ENCODE results near the gene E2F3.

The E2F3 gene

GRCh38 chr6:20479060-20479459 lies 77.4 kb downstream of the E2F3 start:
- Histone ChIP-seq H3K27me3 (ENCODE audit: insufficient read depth, insufficient read length) (no peaks in the 10 kb centered on the region), H3K4me3 (ENCODE audit: insufficient read length, low read depth) (no peak overlapping the region), H3K9ac (ENCODE audit: insufficient read length, low read depth) (no peak overlapping the region), H3K9me3 (ENCODE audit: insufficient read depth, low read length) (no peaks in the 10 kb centered on the region), H3K36me3 (ENCODE audit: insufficient read depth, insufficient read length, low read length) (peaks cover 54% of the 10 kb centered on the region), H3K4me1 (ENCODE audit: insufficient read depth, insufficient read length) (no peaks in the 10 kb centered on the region)
- no peak for DNase-seq (ENCODE audit: low read depth, low spot score)
- TF ChIP-seq YY1 (IDR thresholded peaks at IDR 0.05; ENCODE audit: insufficient read depth, insufficient read length), result no peak
- TF ChIP-seq ZNF274 (IDR thresholded peaks at IDR 0.05; ENCODE audit: low read depth, low read length), result no peak
- TF ChIP-seq SUZ12 (IDR thresholded peaks at IDR 0.05; ENCODE audit: extremely low read depth, insufficient read depth, insufficient read length), result no peak

GRCh38 chr6:20479526-20479925 lies 77.8 kb downstream of the E2F3 start:
- Histone ChIP-seq H3K4me1 (ENCODE audit: insufficient read depth, insufficient read length) (no peaks in the 10 kb centered on the region), H3K9me3 (ENCODE audit: insufficient read depth, low read length) (no peaks in the 10 kb centered on the region), H3K27me3 (ENCODE audit: insufficient read depth, insufficient read length) (no peaks in the 10 kb centered on the region), H3K36me3 (ENCODE audit: insufficient read depth, insufficient read length, low read length) (peaks cover 52% of the 10 kb centered on the region), H3K9ac (ENCODE audit: insufficient read length, low read depth) (no peak overlapping the region), H3K4me3 (ENCODE audit: insufficient read length, low read depth) (no peak overlapping the region)
- TF ChIP-seq SUZ12 (IDR thresholded peaks at IDR 0.05; ENCODE audit: extremely low read depth, insufficient read depth, insufficient read length), result no peak
- TF ChIP-seq YY1 (IDR thresholded peaks at IDR 0.05; ENCODE audit: insufficient read depth, insufficient read length), result no peak
- no peak for TF ChIP-seq ZNF274 (IDR thresholded peaks at IDR 0.05; ENCODE audit: low read depth, low read length)
- DNase-seq (ENCODE audit: low read depth, low spot score), result no peak

GRCh38 chr6:20481281-20481680 lies 79.6 kb downstream of the E2F3 start:
- H3K27me3 ChIP-seq (ENCODE audit: insufficient read depth, insufficient read length), result no peaks in the 10 kb centered on the region
- H3K4me3 ChIP-seq (ENCODE audit: insufficient read length, low read depth), result no peak overlapping the region
- H3K9me3 ChIP-seq (ENCODE audit: insufficient read depth, low read length), result no peaks in the 10 kb centered on the region
- DNase-seq (ENCODE audit: low read depth, low spot score), result no peak
- TF ChIP-seq SUZ12 (IDR thresholded peaks at IDR 0.05; ENCODE audit: extremely low read depth, insufficient read depth, insufficient read length) (no peak), YY1 (IDR thresholded peaks at IDR 0.05; ENCODE audit: insufficient read depth, insufficient read length) (no peak), ZNF274 (IDR thresholded peaks at IDR 0.05; ENCODE audit: low read depth, low read length) (no peak)
- no peaks in the 10 kb centered on the region for H3K4me1 ChIP-seq (ENCODE audit: insufficient read depth, insufficient read length)
- H3K9ac ChIP-seq (ENCODE audit: insufficient read length, low read depth), result no peak overlapping the region
- H3K36me3 ChIP-seq (ENCODE audit: insufficient read depth, insufficient read length, low read length), result peaks cover 62% of the 10 kb centered on the region

GRCh38 chr6:20483887-20484497 lies 82.3 kb downstream of the E2F3 start:
- Histone ChIP-seq H3K9me3 (ENCODE audit: insufficient read depth, low read length) (no peaks in the 10 kb centered on the region), H3K4me3 (ENCODE audit: insufficient read length, low read depth) (no peak overlapping the region), H3K9ac (ENCODE audit: insufficient read length, low read depth) (no peak overlapping the region), H3K36me3 (ENCODE audit: insufficient read depth, insufficient read length, low read length) (peaks cover 72% of the 10 kb centered on the region), H3K4me1 (ENCODE audit: insufficient read depth, insufficient read length) (no peaks in the 10 kb centered on the region), H3K27me3 (ENCODE audit: insufficient read depth, insufficient read length) (no peaks in the 10 kb centered on the region)
- TF ChIP-seq SUZ12 (IDR thresholded peaks at IDR 0.05; ENCODE audit: extremely low read depth, insufficient read depth, insufficient read length), result no peak
- TF ChIP-seq YY1 (IDR thresholded peaks at IDR 0.05; ENCODE audit: insufficient read depth, insufficient read length), result no peak
- no peak for DNase-seq (ENCODE audit: low read depth, low spot score)

GRCh38 chr6:20486641-20487040 lies 85.0 kb downstream of the E2F3 start:
- Histone ChIP-seq H3K36me3 (ENCODE audit: insufficient read depth, insufficient read length, low read length) (peaks cover 72% of the 10 kb centered on the region), H3K4me1 (ENCODE audit: insufficient read depth, insufficient read length) (no peaks in the 10 kb centered on the region), H3K9ac (ENCODE audit: insufficient read length, low read depth) (no peak overlapping the region), H3K4me3 (ENCODE audit: insufficient read length, low read depth) (no peak overlapping the region), H3K27me3 (ENCODE audit: insufficient read depth, insufficient read length) (no peaks in the 10 kb centered on the region), H3K9me3 (ENCODE audit: insufficient read depth, low read length) (no peaks in the 10 kb centered on the region)
- DNase-seq (ENCODE audit: low read depth, low spot score), result no peak
- TF ChIP-seq YY1 (IDR thresholded peaks at IDR 0.05; ENCODE audit: insufficient read depth, insufficient read length), result no peak
- TF ChIP-seq SUZ12 (IDR thresholded peaks at IDR 0.05; ENCODE audit: extremely low read depth, insufficient read depth, insufficient read length), result no peak
- no peak for TF ChIP-seq ZNF274 (IDR thresholded peaks at IDR 0.05; ENCODE audit: low read depth, low read length)

- no peaks in the 10 kb centered on the region for H3K27me3 ChIP-seq (ENCODE audit: insufficient read depth, insufficient read length)
- no peaks in the 10 kb centered on the region for H3K9me3 ChIP-seq (ENCODE audit: insufficient read depth, low read length)
- H3K36me3 ChIP-seq (ENCODE audit: insufficient read depth, insufficient read length, low read length), result peaks cover 68% of the 10 kb centered on the region
- no peak for DNase-seq (ENCODE audit: low read depth, low spot score)
- TF ChIP-seq YY1 (IDR thresholded peaks at IDR 0.05; ENCODE audit: insufficient read depth, insufficient read length), result no peak
- TF ChIP-seq SUZ12 (IDR thresholded peaks at IDR 0.05; ENCODE audit: extremely low read depth, insufficient read depth, insufficient read length), result no peak
- TF ChIP-seq ZNF274 (IDR thresholded peaks at IDR 0.05; ENCODE audit: low read depth, low read length), result no peak
- no peaks in the 10 kb centered on the region for H3K4me1 ChIP-seq (ENCODE audit: insufficient read depth, insufficient read length)
- H3K9ac ChIP-seq (ENCODE audit: insufficient read length, low read depth), result no peak overlapping the region
- no peak overlapping the region for H3K4me3 ChIP-seq (ENCODE audit: insufficient read length, low read depth)
Observed at GRCh38 chr6:20487669-20488375, 86.1 kb downstream of the E2F3 start.

- H3K27me3 ChIP-seq (ENCODE audit: insufficient read depth, insufficient read length), result no peaks in the 10 kb centered on the region
- H3K9ac ChIP-seq (ENCODE audit: insufficient read length, low read depth), result no peak overlapping the region
- H3K36me3 ChIP-seq (ENCODE audit: insufficient read depth, insufficient read length, low read length), result peaks cover 50% of the 10 kb centered on the region
- no peak overlapping the region for H3K4me3 ChIP-seq (ENCODE audit: insufficient read length, low read depth)
- H3K4me1 ChIP-seq (ENCODE audit: insufficient read depth, insufficient read length), result no peaks in the 10 kb centered on the region
- no peaks in the 10 kb centered on the region for H3K9me3 ChIP-seq (ENCODE audit: insufficient read depth, low read length)
- DNase-seq (ENCODE audit: low read depth, low spot score), result no peak
- no peak for TF ChIP-seq SUZ12 (IDR thresholded peaks at IDR 0.05; ENCODE audit: extremely low read depth, insufficient read depth, insufficient read length)
Observed at GRCh38 chr6:20490591-20490990, 88.9 kb downstream of the E2F3 start.
